Globus pallidus (tissue), 1 donor: ENCODE measurements around the gene HNRNPUL1.
"Not testable (repeated sequence)": the region's sequence is repeated elsewhere in the genome, so short reads cannot be mapped to it uniquely, and the experiment has no call there.

Experiments
- DNase-seq: peaks from one replicate; pipeline ENCODE4 v3.0.0-alpha.2; 2015; ENCODE audit warnings: low spot score

HNRNPUL1 gene

GRCh38 chr19:41276231-41276630, 12.1 kb downstream of the HNRNPUL1 start:
- DNase-seq = no peak

DNA sequence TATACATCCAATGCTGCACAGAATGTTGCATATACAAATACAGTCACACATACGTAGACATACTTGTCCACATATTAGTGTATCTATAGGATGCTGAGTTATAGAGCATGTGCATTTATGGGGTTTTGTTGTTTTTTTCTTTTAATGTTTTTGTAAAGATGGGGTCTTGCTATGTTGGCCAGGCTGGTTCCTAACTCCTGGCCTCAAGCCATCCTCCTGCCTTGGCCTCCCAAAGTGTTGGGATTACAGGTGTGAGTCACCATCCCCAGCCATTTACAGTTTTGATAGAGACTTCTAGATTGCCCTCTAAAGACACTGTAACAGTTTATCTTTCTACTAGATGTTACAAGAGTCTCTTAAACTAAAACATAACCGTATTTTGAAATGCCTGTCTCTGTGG, 14.3 kb downstream of the HNRNPUL1 start:
- no peak for DNase-seq

DNA sequence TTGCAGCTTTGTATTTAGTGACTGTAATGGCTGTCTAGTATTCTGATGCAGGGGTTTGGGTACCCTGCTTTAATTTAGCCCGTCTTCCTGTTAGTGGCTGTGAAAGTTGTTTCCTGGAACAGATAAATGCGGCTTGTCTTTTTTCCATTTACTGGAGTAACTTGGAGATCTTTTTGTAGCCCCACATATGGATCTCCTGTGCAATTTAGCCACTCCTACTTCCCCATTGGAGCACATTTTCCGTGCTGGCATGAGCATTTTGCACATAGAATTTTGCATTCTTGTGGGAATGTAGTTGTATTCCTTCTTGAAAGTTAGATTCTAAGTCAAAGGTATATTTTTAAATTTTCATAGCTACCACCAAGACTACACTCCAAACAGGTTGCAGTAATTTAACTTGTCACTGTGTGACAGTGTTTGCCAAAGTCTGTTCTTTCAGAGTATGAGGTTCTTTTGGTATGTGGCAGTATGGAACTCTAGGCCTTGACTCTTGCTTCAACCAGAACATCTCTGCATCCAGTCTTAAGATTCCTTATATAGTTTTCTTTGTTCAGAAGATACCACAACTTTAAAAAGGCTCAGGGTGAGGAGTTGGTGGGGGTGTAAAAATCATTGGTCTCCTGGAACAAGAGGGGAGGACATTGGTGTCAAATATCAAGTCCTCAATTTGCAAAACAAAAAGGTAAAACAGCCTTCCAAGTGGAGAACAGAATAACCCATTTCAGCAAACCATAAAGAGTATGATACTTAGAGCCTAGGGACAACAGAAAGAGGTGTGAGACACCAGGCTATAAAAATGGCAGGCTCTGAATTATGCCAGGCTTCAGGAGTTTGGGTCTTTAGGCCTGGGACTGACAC, 24.7 kb downstream of the HNRNPUL1 start:
- DNase-seq = no peak

- DNase-seq = not testable (repeated sequence)
These were observed 25.6 kb downstream of the HNRNPUL1 start for GRCh38 chr19:41289814-41290213.

- DNase-seq = no peak
These were observed 30.2 kb downstream of the HNRNPUL1 start for GRCh38 chr19:41294393-41294792.

- DNase-seq = no peak
These were observed 31.3 kb downstream of the HNRNPUL1 start for GRCh38 chr19:41295499-41295898.

DNA sequence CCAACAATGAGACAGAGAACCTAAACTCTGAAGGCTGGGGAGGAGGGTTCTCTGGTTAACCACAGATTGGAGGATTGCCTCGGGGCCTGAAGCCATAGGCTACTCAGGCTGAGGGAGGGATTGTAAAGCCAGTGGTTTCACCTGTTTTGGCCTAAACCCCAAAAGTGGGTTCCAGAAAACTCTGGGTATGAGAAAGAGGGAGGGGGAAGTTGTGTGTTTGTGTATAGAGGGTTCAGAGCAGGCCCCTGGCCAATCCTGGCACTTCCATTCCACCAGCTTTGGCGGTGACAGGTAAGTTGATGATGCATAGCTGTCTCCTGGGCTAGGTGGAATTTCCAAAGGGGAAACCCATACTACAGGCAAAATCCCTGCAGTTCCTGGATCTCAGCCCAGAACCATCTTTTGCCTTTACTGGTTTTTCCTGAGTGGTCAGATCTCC, 32.3 kb downstream of the HNRNPUL1 start:
- no peak for DNase-seq

GRCh38 chr19:41297628-41298347, 33.6 kb downstream of the HNRNPUL1 start:
- no peak for DNase-seq

DNA sequence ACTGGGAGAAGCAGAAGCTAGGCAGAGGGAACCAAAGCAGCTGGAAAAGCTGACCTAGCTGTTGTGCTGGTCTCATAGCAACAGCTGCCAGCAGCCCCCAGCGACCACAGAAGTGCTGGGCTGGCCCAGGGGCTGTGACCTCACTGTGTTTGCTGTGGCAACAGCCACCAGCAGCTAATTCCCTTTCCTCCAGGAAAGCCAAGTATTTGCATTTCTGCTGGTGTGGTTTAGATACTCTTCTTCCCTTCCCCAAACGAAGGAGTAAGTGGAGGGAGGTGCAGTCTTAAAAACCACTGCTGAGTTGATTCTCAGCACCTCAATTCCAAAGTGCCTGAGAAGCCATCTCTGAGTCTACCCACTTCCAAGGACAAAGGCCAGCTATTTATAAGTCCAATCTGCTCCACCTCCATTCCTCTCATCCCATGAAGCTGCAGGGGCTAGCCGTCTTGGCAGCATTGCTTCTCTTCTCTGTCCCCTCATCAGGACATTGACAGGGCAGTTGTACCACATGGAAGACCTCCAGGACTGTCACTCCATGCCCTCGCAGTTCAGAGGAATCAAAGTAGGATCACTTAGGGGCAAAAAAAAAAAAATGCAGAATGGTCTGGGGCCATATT, 34.3 kb downstream of the HNRNPUL1 start:
- DNase-seq = no peak

DNA sequence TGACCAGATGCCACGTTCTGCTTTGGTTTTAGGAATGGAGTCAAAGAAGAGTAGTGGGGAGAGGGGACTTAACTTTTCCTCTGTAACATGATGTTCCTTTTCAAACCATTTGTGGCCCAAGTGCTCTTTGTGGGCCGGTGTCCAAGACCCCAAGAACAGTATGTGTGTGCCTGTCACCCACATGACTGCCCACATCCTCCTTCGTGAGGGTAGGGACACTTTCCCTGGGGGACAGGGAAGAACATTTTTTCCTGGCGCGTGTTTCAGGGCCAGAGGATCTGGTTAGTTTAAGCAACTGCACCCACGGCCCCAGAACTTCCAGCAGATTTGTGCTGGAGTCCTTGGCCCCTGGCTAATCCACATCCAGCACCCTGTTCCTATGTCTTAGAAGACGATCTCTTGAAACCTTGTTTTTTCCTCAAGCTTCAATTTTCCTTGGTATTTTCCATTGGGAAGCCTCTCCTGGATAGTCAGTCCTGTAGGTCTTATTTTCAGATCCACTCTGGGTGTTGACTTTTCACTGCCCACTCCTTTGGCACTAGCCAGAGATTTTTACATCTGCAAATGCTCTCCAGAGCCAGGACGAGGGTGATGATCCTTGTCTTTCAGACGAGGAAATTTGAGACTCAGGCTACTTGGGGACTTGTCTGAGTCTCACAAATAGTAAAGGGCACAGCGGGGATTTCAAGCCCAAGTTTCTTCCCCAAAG, 35.0 kb downstream of the HNRNPUL1 start:
- no peak for DNase-seq

GRCh38 chr19:41299755-41300089, 35.5 kb downstream of the HNRNPUL1 start:
- DNase-seq = no peak

DNA sequence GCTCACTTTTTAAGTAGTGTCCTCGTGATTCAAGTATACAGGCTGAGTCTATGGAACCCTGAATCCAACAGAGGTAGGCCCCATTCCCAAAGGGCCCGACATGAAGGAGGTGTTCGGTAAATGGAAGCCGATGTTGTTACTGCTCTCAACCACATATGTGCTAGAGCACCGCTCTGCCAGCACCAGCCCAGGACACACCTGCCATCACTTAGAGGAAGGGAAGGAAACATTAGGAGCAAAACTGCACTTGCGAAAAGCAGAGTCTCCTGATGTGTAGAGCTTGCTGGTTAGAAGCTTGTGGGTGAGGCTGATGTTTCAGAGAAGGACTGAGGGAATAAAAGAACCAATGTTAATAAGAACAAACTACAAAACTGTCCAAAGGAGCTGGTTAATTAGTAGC, 36.4 kb downstream of the HNRNPUL1 start:
- no peak for DNase-seq

DNA sequence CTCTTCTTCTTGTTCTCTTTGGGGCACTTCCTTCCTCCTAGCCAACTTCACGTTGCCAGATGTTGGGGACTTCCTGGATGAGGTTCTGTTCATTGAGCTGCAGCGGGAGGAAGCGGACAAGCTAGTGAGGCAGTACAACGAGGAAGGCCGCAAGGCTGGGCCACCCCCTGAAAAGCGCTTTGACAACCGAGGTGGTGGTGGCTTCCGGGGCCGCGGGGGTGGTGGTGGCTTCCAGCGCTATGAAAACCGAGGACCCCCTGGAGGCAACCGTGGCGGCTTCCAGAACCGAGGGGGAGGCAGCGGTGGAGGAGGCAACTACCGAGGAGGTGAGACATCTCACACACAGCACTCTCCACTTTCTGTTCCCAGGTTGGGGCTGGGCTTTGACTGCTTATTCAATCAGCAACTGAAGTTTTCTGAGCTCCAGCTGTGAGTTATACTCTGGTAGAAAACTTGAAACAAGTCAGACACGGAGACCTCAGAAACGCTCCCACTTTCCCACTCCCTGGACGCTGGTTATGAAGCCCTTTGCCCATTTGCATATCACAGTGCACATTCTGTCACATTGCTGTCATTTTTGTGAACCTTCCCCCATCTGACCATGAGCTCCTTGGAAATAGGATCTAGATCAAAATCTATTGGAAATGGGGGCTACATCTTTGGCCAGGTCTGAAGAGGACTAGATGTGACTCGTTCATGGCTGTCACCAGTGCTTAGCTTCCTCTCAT, 38.6 kb downstream of the HNRNPUL1 start:
- no peak for DNase-seq

DNA sequence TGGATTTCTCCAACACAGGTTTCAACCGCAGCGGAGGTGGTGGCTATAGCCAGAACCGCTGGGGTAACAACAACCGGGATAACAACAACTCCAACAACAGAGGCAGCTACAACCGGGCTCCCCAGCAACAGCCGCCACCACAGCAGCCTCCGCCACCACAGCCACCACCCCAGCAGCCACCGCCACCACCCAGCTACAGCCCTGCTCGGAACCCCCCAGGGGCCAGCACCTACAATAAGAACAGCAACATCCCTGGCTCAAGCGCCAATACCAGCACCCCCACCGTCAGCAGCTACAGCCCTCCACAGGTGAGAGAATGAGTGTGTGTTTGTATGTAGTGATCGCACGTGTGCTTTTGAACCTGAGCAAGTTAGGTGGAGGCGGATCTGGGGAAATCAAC, 39.8 kb downstream of the HNRNPUL1 start:
- DNase-seq = no peak

- DNase-seq = no peak
These were observed 40.7 kb downstream of the HNRNPUL1 start for GRCh38 chr19:41304706-41305483.

- DNase-seq = no peak
These were observed 42.0 kb downstream of the HNRNPUL1 start for GRCh38 chr19:41305927-41306793.

DNA sequence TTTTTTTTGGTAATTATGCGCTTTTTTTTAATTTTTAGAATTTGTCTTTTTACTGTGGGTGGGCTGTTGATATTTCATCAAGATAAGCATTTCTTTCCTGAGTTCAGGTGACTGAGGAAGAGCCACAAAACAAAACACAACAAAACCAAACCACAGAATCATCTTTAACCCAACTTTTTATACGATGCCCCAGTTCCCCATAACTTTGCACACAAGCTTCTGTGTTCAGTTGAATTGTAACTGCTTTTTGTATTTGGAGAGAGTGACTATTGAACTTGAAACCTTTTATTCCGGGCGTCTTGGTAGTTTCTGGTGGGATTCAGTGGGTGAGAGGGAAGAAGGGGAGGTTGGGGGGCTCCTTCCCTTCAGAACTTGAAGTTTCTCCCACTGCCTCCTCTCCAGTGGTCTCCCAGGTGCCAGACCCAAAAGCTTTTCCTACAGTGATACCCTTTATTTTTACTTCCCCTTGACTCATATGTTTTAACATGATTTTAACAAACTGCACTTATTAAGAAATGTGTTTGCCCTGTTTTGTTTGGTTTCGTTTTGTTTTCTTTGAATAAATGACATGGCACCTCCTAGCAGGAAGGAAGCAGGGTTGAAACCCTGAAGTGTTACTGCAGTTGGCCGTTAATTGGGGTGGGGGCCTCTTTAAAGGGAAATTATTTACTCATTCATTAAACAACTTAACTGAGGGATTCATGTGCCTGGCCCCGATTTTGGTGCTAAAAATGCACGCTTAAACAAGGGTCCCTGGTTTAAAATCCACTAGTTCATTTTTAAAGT, 43.1 kb downstream of the HNRNPUL1 start:
- no peak for DNase-seq

DNA sequence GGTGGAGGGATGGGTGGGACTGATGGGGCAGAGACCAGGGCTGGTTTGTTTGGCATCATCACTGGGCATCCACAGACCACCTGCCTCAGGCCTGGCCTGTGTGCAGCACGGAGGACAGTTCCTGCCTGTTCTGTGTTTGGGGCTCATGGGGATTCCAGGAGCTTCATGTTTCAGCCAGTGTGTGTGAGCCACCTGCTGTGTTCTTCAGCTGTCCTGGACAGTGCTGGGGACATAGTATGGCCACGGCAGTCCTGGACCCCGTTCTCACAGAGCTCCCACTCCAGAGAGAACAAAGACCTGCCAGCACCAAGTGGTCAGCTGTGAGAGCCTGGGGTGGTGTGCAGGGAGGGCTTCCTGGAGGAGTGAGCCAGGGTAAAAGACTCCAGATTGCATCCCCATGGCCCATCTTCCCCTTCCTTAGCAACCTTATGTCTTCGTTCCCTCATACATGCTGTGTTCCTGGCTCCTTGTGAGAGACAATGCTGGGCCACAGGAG, 43.8 kb downstream of the HNRNPUL1 start:
- no peak for DNase-seq
